ENCODE results near the gene RGS11.

The RGS11 gene

GRCh38 chr16:296806-297510, 21.2 kb upstream of the RGS11 start:
- DNase-seq (ENCODE audit: low read depth in 2 of 2), result no peak

GRCh38 chr16:296276-296675, 20.5 kb upstream of the RGS11 start:
- DNase-seq (ENCODE audit: low read depth in 2 of 2), result no peak

GRCh38 chr16:293043-293775, 17.5 kb upstream of the RGS11 start:
- DNase-seq (ENCODE audit: low read depth in 2 of 2), result no peak

- no peak for DNase-seq (ENCODE audit: low read depth in 2 of 2)
Observed at GRCh38 chr16:291539-291938, 15.8 kb upstream of the RGS11 start.

- no peak for DNase-seq (ENCODE audit: low read depth in 2 of 2)
Observed at GRCh38 chr16:290681-291405, 15.1 kb upstream of the RGS11 start.

- no peak for DNase-seq (ENCODE audit: low read depth in 2 of 2)
Observed at GRCh38 chr16:290015-290680, 14.4 kb upstream of the RGS11 start.

GRCh38 chr16:289395-289997, 13.8 kb upstream of the RGS11 start:
- no peak for DNase-seq (ENCODE audit: low read depth in 2 of 2)

- no peak for DNase-seq (ENCODE audit: low read depth in 2 of 2)
Observed at GRCh38 chr16:287981-288920, 12.5 kb upstream of the RGS11 start.

- DNase-seq (ENCODE audit: low read depth in 2 of 2), result no peak
Observed at GRCh38 chr16:287298-287811, 11.6 kb upstream of the RGS11 start.

- DNase-seq (ENCODE audit: low read depth in 2 of 2), result no peak
Observed at GRCh38 chr16:286491-287297, 10.9 kb upstream of the RGS11 start.

- no peak for DNase-seq (ENCODE audit: low read depth in 2 of 2)
Observed at GRCh38 chr16:285146-286055, 9.7 kb upstream of the RGS11 start.

- DNase-seq (ENCODE audit: low read depth in 2 of 2), result no peak
Observed at GRCh38 chr16:284204-285120, 8.7 kb upstream of the RGS11 start.

- no peak for DNase-seq (ENCODE audit: low read depth in 2 of 2)
Observed at GRCh38 chr16:283033-283805, 7.5 kb upstream of the RGS11 start, which contains the start of gene PDIA2. Gene PDIA2 (plus strand): TSS chr16:283164. CDS start chr16:283170, 6 bp downstream.

- no peak for DNase-seq (ENCODE audit: low read depth in 2 of 2)
Observed at GRCh38 chr16:282491-282890, 6.7 kb upstream of the RGS11 start.

GRCh38 chr16:281660-282255, 6.0 kb upstream of the RGS11 start:
- DNase-seq (ENCODE audit: low read depth in 2 of 2), result no peak

- no peak for DNase-seq (ENCODE audit: low read depth in 2 of 2)
Observed at GRCh38 chr16:280991-281659, 5.4 kb upstream of the RGS11 start.

Data from stimulated activated CD4-positive, alpha-beta T cell treated with anti-CD3 and anti-CD28 coated beads, Interleukin-4, amount 100 ng/mL, for 48 hours (primary cell).